Measurements from ENCODE around the gene SGMS1.
A peak's percentile ranks its signal among the peaks of the same experiment; 100 is the strongest.
"Not testable (repeated sequence)": the region's sequence is repeated elsewhere in the genome, so short reads cannot be mapped to it uniquely, and the experiment has no call there.

Gene SGMS1

DNA sequence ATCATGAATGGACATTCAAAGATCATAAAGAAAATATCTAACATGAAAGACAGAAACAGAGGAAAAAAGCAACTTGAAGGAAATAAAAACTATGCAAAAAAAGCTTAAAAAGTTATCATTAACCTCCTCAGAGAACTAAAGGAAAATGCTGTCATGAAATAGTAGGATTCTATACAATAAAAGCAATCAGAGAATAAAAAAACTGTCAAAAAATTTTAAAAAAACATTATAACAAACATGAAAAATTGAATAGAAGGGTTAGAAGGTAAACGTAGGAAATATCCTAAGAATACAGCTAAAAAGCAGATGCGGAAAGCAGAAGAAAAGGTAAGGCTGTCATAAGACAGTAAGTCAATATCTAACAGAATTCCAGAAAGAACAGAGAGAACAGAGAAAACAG, 44.8 kb downstream of the SGMS1 start:
- DNase-seq = no peak

DNA sequence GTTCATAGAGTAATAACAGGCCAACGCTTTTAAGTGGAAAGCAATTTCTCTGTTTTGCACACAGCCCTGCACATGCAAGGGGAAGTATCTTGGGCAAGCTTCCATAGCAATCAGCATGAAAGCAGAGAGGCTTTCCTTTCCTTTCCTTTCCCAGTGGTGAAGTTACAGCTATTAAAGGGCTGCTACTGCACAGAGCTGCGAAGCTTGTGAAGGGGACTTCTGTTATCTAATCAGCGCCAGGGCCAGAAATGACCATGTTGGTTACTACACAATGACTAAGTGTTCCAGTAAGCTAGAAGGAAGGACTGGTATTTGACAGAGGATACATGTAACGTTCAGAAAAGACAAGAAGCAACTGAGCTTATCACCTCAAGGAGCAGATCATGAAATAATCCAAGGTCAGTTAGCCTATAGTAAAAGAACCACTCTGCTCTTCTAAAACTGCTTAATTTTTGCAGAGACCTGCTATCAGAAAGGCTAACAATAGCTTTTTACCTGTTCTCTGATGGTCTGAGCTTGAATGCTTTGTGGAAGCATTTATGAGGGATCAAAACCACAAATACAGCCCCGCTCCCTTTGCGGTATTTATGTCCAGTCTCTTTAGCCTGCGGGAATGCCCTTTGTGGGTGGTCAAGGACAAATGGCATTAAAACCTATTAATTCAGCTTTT, 45.9 kb downstream of the SGMS1 start:
- DNase-seq = peak; percentile 36

DNA sequence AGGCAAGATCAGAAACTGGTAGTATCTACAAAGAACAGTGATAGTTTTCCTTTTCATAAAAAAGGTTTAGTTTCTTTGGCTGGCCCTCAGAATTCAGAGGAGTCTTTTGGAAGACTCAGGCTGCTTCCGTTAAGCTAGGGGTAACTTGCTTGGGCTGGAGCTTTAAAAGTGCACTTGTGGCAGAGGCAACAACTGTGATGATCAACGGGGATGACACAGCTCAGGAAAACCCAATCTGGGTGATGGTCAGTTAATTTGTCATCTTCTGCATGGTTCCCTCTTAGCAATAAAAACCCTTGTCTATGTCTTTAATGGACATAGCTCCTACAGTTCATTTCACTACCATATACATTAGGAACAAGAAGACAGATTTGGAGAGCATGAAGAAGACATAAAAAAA, 46.7 kb downstream of the SGMS1 start:
- DNase-seq = no peak

DNA sequence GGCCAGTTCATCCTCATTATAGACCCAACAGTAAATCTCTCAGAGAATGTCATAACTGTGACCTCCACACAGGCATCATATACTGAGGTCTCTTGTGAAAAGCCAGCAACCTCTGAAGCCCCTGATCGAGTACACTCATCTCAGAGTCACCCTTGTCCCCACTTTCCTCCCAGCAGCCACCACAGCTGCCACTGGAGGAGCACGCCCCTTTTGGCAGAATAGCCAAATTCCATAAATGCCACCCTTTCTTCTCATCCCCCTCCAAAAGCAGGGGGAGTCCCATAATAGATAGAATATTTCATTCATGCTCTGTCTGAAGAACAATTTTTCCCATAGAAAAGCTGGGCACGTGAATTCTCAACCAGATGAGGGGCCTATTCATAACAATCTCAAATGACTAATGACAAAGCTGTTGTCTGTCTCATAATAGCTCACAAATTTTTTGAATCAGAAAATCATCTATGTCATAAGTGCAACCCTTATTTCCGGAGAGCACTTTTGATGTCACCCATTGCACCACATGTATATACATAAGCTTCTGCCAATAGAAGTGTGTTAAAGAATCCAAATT, 47.4 kb downstream of the SGMS1 start:
- peak; percentile 24 for DNase-seq

DNA sequence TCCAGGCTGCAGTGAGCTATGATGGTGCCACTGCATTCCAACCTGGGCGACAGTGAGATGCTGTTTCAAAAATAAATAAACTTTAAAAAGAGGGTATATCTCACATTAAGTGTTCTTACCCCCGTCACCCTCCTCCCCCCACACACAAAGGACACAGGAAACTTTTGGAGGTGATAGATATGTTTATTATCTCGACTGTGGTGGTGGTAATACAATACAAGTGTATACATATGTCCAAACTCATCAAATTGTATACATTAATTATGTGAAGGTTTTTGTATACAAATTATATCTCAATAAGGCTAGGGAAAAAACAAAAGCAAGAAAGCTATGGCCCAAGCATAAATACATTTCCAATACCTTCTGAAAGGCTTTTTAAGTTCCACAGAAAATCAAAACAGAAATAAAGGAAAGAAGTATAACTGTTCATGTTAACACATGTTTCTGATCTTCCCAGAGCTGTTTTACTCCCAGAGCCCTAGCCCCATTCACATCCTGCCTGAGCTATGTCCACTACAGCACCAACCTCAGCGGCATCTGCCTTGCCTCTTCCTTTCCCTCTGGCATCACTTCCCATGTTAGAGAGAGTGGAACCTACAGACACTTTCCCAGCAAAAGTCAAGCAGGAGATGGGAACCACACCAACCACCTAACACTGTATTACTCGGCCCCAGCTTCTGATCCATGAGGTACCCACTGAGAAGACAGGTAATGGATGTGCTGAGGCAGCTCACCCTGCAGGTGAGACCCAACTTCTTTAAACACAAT, 48.1 kb downstream of the SGMS1 start:
- no peak for DNase-seq

DNA sequence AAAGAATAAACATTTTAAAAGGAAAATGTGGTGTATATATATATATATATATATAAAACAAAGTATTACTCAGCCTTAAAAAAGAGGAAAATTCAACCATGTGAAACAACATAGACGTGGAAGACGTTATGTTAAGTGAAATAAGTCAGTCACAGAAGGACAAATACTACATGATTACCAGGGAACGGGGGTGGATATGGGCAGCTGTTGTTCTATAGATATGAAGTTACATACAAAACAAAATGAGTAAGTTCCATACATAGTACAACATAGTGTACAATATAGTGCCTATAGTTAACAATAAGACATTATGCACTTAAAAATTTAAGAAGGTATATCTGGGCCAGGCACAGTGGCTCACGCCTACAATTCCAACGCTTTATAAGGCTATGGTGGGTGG, 48.8 kb downstream of the SGMS1 start:
- no peak for DNase-seq

DNA sequence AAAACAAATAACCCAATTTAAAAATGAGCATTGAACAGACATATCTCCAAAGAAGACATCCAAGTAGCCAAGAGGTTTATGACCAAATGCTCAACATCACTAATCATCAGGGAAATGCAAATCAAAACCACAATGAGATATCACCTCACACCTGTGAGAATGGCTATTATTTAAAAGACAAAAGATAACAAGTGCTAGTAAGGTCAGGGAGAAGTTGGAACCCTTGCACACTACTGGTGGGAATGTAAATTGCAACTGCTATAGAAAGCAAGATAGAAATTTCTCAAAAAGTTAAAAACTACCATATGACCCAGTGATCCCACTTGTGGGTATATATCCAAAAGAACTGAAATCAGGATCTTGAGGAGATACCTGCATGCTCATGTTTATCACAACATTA, 49.5 kb downstream of the SGMS1 start:
- DNase-seq = no peak

DNA sequence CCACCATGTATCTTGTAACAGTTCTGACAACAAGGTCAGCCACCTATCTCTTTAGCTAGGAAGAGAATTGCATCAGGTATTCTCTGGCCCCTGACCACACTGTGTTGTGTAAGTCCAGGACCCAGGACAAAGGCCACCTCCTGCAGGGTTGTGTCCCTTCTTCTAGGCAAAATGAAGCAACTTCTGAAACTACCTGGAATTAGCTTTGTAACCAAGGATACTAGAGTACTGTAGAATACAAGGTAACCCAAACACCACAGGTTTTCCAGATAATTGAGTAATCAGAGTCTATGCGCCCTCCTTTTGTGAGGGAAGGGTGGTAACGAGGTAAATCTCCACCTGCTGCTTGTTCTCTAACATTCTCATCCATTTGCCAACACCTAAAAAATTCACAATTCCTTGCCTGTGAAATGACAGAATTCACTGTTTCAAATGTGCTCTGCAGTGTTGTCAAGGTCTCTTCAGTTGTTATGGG, 51.7 kb downstream of the SGMS1 start:
- no peak for DNase-seq

DNA sequence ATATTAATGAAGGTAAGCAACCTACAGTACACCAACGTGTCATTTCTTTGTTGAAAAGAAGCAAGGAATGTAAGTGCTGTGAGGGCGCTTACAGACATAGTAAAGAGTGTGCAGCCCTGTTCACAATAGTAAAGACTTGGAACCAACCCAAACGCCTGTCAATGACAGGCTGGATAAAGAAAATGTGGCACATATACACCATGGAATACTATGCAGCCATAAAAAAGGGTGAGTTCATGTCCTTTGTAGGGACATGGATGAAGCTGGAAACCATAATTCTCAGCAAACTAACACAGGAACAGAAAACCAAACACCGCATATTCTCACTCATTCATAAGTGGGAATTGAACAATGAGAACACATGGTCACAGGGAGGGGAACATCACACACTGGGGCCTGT, 55.0 kb downstream of the SGMS1 start:
- DNase-seq = not testable (repeated sequence)

DNA sequence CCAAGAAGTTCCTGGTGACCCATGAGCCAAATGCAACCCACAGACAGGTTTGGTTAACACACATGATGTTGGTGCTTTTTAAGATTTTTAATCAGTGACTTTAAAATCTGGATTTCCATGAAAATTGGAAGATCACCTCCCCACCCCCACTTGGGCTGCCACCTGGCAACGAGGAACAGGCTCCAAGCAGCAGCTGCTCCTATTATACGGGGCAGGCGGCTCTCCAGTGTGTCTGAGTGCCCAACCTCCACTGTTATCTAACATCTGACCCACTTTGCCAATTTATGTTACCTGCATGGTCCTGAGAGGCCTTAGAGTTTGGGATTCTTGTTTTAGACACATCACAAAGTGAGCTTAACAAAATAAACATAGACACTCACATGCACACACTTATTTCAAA, 56.4 kb downstream of the SGMS1 start:
- DNase-seq = no peak

DNA sequence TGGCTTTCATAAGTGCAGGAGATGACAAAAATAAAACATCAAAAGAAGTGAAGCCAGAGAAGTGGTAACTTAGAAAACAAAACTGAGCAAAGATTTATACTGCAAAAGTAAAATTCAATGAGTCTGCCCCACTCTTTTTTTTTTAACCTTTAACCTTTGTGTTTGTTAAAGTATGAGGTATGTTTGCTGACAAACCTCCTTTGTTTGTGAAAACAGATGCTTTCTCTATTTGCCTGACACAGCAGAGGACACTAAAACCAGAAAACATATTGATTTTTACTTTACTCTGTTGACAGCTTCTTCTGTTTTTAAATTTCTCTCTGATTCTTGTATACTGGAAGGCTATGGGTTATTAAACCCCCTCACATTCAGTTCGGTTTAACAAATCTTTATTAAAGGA, 57.6 kb downstream of the SGMS1 start:
- DNase-seq = no peak

DNA sequence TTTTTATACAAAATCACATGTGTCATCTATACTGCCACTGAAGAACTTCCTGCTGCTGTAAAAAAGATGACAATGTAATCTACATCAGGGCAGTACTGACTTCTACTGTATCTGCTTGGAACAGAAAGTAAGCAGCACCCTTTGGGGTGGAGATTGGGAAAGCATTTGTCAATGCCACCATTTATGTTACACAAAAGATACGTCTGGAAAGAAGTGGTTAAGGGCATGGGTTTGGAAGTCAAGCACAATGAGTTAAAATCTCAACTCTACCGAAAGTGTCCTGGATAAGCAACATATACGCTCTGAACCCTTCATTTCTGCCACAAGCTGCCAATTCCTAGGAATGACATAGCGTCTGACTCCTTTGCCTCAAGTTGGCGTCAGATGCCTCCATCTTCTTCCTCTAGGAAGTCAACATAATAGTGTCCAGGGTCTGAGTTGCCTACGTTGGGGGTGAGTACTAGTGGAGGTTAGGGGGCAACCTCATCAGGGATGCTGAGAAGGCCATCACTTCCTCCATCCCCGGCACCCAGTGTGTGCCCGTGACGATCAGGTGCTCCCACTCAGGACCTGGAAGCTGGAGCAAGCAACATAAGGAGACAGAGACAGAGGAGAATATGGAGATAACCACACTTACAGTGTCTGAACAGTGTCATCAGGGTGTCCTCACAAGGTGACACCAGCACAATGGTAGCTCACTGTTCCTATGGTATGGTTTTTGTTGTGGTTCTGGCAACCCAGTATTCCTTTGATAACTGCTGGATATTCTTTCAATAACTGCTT, 58.3 kb downstream of the SGMS1 start:
- DNase-seq = no peak

DNA sequence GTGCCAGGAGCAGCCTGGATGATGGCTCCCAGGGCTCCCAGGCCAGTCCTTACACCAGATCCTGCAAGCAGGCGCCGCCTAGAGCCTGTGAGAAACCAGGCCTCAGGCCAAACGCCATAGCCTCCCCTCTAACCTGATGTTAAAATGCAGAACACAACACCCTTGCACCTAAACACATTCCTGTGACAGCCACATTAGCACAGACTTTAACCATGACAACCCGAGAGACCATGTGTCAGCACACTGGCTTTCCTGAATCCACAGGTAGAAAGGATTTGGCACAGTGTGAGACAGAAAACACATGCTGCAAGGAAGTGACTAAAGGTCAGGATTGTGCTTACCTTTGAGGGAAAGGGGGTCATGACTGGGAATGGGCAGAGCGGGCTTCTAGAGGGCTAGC, 59.9 kb downstream of the SGMS1 start:
- DNase-seq = no peak

DNA sequence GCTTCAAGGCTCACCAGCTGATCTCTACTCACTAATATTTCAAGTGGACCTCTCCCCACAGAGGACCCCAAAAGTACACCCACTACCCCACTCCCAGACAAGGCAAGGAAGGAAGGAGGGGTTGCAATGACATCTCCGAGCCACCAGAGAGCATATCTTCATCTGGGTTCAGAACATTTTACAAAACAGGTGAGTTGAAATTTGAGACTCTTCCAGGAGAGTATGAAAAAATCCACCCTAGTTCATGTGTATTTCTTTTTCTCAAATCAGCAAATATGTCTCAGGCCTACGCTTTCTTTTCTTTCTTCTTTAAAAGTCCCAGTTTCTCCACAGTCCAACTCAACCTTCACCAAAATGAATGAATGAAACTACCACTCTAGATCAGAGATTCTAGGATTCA, 61.9 kb downstream of the SGMS1 start:
- no peak for DNase-seq

DNA sequence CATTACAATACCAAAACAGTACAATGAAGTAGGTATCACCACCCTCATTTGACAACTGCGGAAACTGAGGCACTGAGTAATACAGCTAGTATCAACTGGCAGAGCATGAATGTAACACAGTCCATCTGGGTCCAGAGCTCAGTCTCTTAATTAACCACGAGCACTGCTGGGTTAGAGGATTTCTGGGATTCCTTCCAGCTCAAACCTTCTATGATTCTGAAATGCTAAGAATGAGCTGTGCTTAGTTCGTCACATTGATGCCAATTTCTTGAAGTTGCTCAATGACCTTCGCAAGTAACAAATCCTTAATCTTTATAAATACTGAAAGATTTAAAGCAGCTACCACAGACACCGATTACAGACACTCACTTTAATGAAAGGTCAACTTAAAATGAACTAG, 62.5 kb downstream of the SGMS1 start:
- no peak for DNase-seq

DNA sequence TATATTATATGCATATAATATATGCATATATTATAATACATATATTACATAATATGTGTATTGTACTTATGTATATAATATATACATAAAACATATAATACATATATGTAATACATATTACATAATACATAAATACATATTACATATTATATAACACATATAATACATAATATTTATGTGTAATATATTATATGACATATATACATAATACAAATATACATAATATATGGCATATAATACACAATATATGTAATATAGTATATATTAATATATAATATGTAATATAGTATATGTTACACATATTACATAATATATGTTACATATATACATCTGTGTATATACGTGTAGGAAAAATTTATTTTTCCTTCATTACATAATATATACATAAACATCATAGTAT, 63.4 kb downstream of the SGMS1 start:
- DNase-seq = no peak

DNA sequence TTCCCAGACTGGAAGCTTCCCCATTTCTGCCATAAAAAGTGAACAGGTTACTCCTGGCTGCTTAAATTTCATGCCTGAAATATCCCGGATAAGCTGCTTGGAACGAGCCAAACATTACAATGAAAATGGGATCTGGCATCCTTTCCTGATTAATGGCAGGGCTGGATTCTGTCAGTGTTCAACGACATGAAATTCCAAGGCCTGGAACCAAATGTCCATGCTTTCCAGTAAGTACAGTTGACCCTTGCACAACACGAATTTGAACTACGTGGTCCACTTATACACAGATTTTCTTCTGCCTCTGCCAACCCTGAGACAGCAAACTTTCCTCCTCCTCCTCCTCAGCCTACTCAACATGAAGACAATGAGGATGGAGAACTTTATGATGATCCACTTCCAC, 65.4 kb downstream of the SGMS1 start:
- DNase-seq = no peak

DNA sequence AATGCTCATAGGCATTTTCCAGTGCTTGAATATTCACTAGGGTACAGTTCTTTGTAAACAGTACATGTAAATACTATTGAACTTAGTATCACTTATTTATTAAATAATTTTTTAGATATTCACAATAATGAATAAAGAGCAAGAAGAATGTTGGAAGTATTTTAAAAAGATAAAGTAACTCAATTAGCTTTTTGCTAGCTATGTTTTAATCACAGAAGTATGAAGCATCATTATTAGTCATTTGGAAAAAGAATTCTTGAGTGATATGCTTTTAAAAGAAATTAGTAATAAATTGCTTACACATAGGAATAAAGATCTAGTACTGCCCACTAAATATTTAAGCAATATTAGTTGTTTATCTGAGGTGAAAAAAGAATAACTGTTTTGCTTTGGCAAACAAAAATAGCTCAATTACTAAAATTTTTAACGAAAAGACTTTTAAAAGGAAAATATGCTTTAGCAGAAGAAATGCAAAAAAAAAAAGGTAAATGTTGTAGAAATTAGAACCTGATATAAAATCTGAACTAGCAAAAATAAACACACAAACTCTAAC, 66.5 kb downstream of the SGMS1 start:
- no peak for DNase-seq

DNA sequence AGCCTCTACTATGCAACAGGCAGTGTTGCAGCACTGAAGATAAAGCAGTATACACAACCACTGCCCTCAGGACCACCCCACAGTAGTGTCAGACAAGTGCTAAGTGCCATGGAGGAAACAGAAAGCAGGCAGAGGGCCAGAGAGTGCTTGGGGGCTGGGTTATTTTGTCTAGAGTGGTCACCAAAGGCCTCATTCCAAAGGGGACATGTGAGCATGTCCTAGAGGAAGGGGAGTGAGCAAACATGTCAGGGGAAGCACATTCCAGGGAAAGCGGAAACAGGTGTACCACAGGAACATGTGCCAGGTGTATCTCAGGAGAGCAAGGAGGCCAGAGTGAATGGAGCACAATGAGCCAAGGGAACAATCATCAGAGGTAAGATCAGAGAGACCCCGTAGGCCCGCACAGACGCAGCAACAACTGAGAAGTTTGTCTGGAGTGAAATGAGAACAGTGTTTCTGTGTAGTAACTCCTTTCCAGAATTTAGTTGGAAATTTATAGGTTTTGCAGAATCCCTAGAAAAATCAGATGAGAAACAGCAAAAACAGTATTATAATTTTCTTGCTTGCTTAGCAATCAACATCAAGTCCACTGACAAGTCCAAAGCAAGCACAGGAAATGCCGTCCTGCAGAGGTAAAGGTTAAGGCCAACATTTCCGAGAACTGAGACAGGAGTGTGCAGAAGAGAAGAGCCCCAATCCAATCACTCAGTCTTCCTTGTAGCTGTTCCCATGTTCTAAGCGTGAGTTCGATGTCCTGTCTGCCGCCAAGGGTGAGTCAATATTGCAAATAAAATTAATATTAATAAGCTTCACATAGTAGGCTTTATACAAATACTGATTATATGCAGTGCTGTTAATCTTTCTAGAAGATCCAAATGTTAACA, 67.3 kb downstream of the SGMS1 start:
- DNase-seq = no peak

DNA sequence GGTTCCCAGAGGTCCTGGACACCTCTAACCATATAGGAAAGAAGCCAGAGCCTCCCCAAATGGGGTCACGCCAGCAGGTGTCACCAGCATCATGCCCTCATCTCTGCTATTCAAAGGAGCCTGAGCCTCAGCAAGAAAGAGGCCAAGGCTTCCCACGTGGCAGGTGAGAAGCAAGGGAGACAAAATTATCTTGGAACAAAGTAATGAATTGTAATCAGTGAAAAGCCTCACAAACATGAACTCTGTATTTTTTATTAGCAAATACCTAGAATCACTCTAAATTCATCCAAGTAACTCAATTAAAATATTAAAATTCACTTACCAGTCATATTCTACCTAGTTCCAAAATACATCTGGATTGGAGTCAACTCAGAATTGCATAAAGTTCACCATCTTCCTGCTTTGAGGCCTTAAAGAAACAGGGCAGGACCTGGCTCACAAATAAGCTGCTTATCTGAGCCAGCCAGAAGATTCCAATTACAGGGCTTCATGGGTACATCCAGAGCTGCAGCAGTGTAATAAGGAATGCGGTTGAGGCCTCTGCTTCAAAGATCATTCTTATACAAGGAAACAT, 68.7 kb downstream of the SGMS1 start:
- DNase-seq = no peak

DNA sequence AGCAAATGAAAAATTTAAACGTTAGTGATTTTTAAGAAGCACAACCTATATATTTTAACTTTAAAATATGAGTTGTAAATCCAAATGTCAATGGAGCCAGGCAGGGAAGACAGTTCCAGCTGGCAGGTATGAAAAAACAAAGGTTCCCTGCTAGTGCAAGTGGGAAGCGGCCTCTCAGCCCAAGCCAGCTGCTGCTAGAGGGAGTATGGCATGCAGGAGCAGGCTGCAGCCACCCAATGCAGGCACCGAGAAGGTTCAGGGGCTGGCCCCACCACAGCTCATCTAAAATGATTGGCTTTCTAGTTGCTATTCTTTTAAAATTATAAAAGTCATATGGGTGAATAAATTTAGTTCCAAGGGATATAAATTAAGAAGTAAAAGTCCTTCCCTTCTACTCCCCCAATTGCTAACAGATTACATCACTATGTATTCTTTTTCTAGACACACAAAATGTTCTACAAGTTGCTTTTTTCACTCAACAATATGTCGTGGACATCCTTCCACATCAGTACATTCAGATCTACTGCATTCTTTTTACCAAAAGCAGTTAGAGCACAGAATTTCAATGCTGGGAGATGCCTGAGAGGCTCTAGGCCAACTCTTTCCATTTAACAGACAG, 69.3 kb downstream of the SGMS1 start:
- DNase-seq = no peak

Data from activated CD4-positive, alpha-beta T cell treated with anti-CD3 and anti-CD28 coated beads, Interleukin-2, amount 50 U/mL, for 16 hours (primary cell).